Liver (tissue), 3 donors: Measurements from ENCODE around the gene LIX1L.

ENCODE experiments used
- EGR1 ChIP-seq, 2 donors: IDR thresholded peaks; 2 replicates each; pipeline ENCODE4 v1.6.1; 2016 to 2018; ENCODE audit warnings: antibody characterized with exemption in 2 of 2, low read depth in 2 of 2
- RAD21 ChIP-seq, 2 donors: IDR thresholded peaks; 2 replicates each; pipeline ENCODE4 v1.6.1; 2016; ENCODE audit warnings: antibody characterized with exemption in 2 of 2, mild to moderate bottlenecking in 2 of 2
- SP1 ChIP-seq: IDR thresholded peaks from 2 replicates; pipeline ENCODE4 v1.6.1; 2018; ENCODE audit warnings: antibody characterized with exemption, mild to moderate bottlenecking
- TAF1 ChIP-seq: conservative IDR thresholded peaks from 2 replicates; pipeline ENCODE4 v1.6.1; 2016; ENCODE audit warnings: antibody characterized with exemption, mild to moderate bottlenecking
- YY1 ChIP-seq: IDR thresholded peaks from 2 replicates; pipeline ENCODE4 v1.6.1; 2016; ENCODE audit warnings: antibody characterized with exemption, mild to moderate bottlenecking
- TF ChIP-seq, protein P1 (sequence below): IDR thresholded peaks from 2 replicates; pipeline ENCODE4 v1.6.1; 2016; ENCODE audit warnings: antibody characterized with exemption, mild to moderate bottlenecking
- TF ChIP-seq, protein P2 (sequence below): fragments of 150-350 bp; IDR thresholded peaks from 2 replicates; pipeline ENCODE4 v1.5.1; 2017; ENCODE audit warnings: improper control_type of control experiment, low read depth, low read length; ENCODE audit not compliant: missing input control
- donor health status: healthy.
- donor health status: healthy.

DNA sequence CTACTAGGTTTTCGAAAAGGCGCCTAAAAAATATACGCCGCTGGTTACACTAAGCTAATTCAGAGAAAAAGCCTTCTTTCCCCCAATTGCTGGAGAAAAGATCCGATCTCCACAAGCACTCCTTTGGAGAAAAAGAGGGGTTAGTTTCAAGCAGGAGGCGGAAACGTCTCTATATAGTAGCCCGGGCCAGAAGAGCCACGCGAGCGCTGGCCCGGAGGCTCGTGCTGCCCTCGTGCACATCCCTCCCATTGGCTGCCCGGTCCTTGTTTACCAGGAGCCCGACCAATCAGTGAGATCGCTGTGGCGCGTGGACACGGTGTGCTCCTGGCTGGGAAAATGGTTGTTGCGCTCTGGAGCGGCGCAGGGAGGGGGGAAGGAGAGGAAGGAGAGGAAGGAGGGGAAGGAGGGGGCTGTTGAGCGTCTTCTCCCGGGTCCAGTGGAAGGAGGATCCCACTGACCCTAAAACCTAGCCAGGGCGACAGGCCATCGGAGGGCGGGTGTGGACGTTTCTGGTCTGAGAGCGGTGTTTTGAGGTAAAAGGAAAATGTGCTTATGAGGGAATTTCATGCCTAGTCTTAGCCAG lies 38.7 kb upstream of the LIX1L start, which contains the start of gene TXNIP:
- TF ChIP-seq, protein P1, sequence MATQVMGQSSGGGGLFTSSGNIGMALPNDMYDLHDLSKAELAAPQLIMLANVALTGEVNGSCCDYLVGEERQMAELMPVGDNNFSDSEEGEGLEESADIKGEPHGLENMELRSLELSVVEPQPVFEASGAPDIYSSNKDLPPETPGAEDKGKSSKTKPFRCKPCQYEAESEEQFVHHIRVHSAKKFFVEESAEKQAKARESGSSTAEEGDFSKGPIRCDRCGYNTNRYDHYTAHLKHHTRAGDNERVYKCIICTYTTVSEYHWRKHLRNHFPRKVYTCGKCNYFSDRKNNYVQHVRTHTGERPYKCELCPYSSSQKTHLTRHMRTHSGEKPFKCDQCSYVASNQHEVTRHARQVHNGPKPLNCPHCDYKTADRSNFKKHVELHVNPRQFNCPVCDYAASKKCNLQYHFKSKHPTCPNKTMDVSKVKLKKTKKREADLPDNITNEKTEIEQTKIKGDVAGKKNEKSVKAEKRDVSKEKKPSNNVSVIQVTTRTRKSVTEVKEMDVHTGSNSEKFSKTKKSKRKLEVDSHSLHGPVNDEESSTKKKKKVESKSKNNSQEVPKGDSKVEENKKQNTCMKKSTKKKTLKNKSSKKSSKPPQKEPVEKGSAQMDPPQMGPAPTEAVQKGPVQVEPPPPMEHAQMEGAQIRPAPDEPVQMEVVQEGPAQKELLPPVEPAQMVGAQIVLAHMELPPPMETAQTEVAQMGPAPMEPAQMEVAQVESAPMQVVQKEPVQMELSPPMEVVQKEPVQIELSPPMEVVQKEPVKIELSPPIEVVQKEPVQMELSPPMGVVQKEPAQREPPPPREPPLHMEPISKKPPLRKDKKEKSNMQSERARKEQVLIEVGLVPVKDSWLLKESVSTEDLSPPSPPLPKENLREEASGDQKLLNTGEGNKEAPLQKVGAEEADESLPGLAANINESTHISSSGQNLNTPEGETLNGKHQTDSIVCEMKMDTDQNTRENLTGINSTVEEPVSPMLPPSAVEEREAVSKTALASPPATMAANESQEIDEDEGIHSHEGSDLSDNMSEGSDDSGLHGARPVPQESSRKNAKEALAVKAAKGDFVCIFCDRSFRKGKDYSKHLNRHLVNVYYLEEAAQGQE, result peak; percentile 95
- TF ChIP-seq, protein P2, sequence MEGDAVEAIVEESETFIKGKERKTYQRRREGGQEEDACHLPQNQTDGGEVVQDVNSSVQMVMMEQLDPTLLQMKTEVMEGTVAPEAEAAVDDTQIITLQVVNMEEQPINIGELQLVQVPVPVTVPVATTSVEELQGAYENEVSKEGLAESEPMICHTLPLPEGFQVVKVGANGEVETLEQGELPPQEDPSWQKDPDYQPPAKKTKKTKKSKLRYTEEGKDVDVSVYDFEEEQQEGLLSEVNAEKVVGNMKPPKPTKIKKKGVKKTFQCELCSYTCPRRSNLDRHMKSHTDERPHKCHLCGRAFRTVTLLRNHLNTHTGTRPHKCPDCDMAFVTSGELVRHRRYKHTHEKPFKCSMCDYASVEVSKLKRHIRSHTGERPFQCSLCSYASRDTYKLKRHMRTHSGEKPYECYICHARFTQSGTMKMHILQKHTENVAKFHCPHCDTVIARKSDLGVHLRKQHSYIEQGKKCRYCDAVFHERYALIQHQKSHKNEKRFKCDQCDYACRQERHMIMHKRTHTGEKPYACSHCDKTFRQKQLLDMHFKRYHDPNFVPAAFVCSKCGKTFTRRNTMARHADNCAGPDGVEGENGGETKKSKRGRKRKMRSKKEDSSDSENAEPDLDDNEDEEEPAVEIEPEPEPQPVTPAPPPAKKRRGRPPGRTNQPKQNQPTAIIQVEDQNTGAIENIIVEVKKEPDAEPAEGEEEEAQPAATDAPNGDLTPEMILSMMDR, result no peak
- peak; percentile 96 for TF ChIP-seq SP1
- peak; percentile 100 for TF ChIP-seq TAF1
- peak in 1 of 2 donors; percentile 52 for TF ChIP-seq EGR1 (IDR thresholded peaks at IDR 0.05; ENCODE audit: low read depth in 2 of 2)
- peak; percentile 96 for TF ChIP-seq YY1
- peak; percentile 24 to 26 for TF ChIP-seq RAD21 (IDR thresholded peaks at IDR 0.05)
